Uterus (tissue), 2 donors: ENCODE measurements around the gene ARMC8.

Experiments
- POLR2A ChIP-seq, 2 donors: fragments of 450-650 bp; IDR thresholded peaks; one replicate each; pipeline ENCODE4 v1.6.1; 2016; ENCODE audit warnings: antibody characterized with exemption in 2 of 2, mild to moderate bottlenecking in 1 of 2, moderate library complexity in 1 of 2
- TF ChIP-seq, protein P1 (sequence below), 4 experiments: fragments of 200-600 bp in 2 of 4; fragments of 450-650 bp in 2 of 4; sonication (generic) in 2 of 4; IDR thresholded peaks; one replicate each; pipeline ENCODE4 v1.5.1; 2016 to 2019; ENCODE audit warnings: antibody characterized with exemption in 4 of 4, mild to moderate bottlenecking in 2 of 4, moderate library complexity in 1 of 4

DNA sequence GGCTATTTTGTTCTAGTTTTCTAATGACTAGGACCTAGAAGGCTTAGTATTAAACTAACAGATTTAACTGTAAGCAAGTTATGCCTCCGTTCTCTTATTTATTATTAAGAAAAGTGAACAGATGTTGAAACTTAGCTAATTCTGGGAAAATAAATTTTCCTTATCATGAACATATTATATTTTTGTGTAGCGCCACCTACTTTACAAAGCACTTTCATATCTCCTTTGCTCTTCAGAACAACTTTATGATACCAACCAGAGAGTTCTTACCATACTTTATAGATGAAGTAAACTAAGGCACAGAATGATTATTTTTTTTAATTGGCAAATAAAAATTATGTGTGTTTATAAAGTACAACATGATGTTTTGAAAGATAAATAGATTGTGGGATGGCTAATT is 83.1 kb downstream of the ARMC8 start:
- TF ChIP-seq, protein P1, sequence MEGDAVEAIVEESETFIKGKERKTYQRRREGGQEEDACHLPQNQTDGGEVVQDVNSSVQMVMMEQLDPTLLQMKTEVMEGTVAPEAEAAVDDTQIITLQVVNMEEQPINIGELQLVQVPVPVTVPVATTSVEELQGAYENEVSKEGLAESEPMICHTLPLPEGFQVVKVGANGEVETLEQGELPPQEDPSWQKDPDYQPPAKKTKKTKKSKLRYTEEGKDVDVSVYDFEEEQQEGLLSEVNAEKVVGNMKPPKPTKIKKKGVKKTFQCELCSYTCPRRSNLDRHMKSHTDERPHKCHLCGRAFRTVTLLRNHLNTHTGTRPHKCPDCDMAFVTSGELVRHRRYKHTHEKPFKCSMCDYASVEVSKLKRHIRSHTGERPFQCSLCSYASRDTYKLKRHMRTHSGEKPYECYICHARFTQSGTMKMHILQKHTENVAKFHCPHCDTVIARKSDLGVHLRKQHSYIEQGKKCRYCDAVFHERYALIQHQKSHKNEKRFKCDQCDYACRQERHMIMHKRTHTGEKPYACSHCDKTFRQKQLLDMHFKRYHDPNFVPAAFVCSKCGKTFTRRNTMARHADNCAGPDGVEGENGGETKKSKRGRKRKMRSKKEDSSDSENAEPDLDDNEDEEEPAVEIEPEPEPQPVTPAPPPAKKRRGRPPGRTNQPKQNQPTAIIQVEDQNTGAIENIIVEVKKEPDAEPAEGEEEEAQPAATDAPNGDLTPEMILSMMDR (IDR thresholded peaks at IDR 0.05), result no peak
- no peak for TF ChIP-seq POLR2A (IDR thresholded peaks at IDR 0.05)
